Endodermal cell (in vitro differentiated cells): ENCODE data around the gene PDE4D. TPM values are rescaled to one million over a fixed set of nuclear protein-coding genes. Genes with fewer than 3 reads are reported as not detected.

Experiments used
- DNase-seq: peaks from one replicate; pipeline ENCODE4 v3.0.0-alpha.2; 2017
- H3K27ac ChIP-seq: 2 replicates; pipeline ENCODE4 v1.5.1; 2013; ENCODE audit warnings: mild to moderate bottlenecking, low read depth, low read length, moderate library complexity
- H3K27me3 ChIP-seq: 2 replicates; pipeline ENCODE4 v1.6.1; 2013; ENCODE audit warnings: mild to moderate bottlenecking, low read length, moderate library complexity; ENCODE audit not compliant: insufficient read depth, control insufficient read depth, poor library complexity, severe bottlenecking
- H3K36me3 ChIP-seq: 2 replicates; pipeline ENCODE4 v1.7.0; 2013; ENCODE audit warnings: mild to moderate bottlenecking, low read length, moderate library complexity; ENCODE audit not compliant: control insufficient read depth, insufficient read depth
- H3K4me1 ChIP-seq: one replicate; pipeline ENCODE4 v1.7.0; 2013; ENCODE audit warnings: low read length; ENCODE audit not compliant: control insufficient read depth, insufficient read depth
- H3K4me3 ChIP-seq: 2 replicates; pipeline ENCODE4 v1.5.1; 2013; ENCODE audit warnings: mild to moderate bottlenecking, low read length, moderate library complexity
- H3K9ac ChIP-seq: 2 replicates; pipeline ENCODE4 v1.6.1; 2013; ENCODE audit warnings: mild to moderate bottlenecking, low read length, moderate library complexity; ENCODE audit not compliant: poor library complexity, severe bottlenecking; ENCODE audit errors: extremely low read depth
- H3K9me3 ChIP-seq: 2 replicates; pipeline ENCODE4 v1.6.1; 2013; ENCODE audit warnings: mild to moderate bottlenecking, low read length, moderate library complexity; ENCODE audit not compliant: control insufficient read depth
- H3K27ac Mint-ChIP-seq: 2 replicates; pipeline ENCODE4 v1.8.0; 2020; ENCODE audit warnings: mixed read lengths
- H3K27me3 Mint-ChIP-seq: 2 replicates; pipeline ENCODE4 v1.8.0; 2021; ENCODE audit warnings: mild to moderate bottlenecking, mixed read lengths; ENCODE audit not compliant: insufficient read depth
- H3K36me3 Mint-ChIP-seq: 2 replicates; pipeline ENCODE4 v1.8.0; 2020; ENCODE audit warnings: low read depth, mixed read lengths
- H3K4me1 Mint-ChIP-seq: 2 replicates; pipeline ENCODE4 v1.8.0; 2020; ENCODE audit warnings: mixed read lengths
- H3K4me3 Mint-ChIP-seq: 2 replicates; pipeline ENCODE4 v1.8.0; 2020; ENCODE audit warnings: mild to moderate bottlenecking, moderate library complexity, mixed read lengths
- H3K9me3 Mint-ChIP-seq: 2 replicates; pipeline ENCODE4 v1.8.0; 2020; ENCODE audit warnings: mild to moderate bottlenecking, mixed read lengths
- WGBS, 2 experiments: methylation state at CpG; one replicate each; pipeline versions ENCODE4 v1.1.5 to v1.1.7; 2013; ENCODE audit warnings: missing lambda C conversion rate in 2 of 2, mixed read lengths in 1 of 2; ENCODE audit not compliant: insufficient coverage in 1 of 2, insufficient read length in 1 of 2; 5-methylcytosine and 5-hydroxymethylcytosine counted together
- total RNA-seq, 2 donors: library from RNA; stranded (reverse); fragmentation: NEBNext Ultra II Directional in 1 of 2; extraction: Animal tissue kit (Norgen Biotek cat#: 25700) in 1 of 2; gene quantifications; 2 replicates in 1 of 2; 3 replicates in 1 of 2; pipeline ENCODE4 v1.2.1, GENCODE V29; 2021
- TF ChIP-seq, protein P1 (sequence below): fragments of 200-600 bp; sonication (generic); conservative IDR thresholded peaks from 2 replicates; pipeline ENCODE4 v1.5.0; 2021; ENCODE audit warnings: antibody characterized with exemption, mild to moderate bottlenecking

The PDE4D gene
- total RNA-seq, 2 donors from 2014 or later = 9.2 to 11.4 TPM

DNA sequence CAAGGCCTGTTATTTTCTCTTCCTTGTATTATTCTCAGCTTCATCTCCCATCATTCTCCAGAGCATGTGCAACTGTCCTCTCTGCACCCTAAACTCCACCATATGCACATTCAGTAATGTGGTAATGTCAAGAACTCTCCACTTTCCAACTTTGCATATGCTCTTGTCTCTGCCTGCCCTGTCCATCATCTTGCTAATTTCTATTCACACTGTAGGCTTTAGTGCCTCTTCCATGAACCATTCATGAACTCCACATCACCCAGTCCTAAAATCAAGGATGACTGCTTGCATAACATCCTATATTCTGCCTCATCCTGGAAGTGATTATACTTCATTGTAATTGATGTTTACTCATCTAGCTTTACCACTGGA lies 354.8 kb downstream of the PDE4D start:
- H3K27ac Mint-ChIP-seq = no peak overlapping the region
- Histone ChIP-seq H3K9ac (no peak overlapping the region), H3K4me3 (no peak overlapping the region), H3K27ac (no peak overlapping the region), H3K36me3 (no peaks in the 10 kb centered on the region), H3K27me3 (no peaks in the 10 kb centered on the region), H3K9me3 (no peaks in the 10 kb centered on the region), H3K4me1 (peaks cover 3% of the 10 kb centered on the region)
- no peaks in the 10 kb centered on the region for H3K27me3 Mint-ChIP-seq
- H3K9me3 Mint-ChIP-seq = no peaks in the 10 kb centered on the region
- H3K36me3 Mint-ChIP-seq = no peaks in the 10 kb centered on the region
- DNase-seq = no peak
- TF ChIP-seq, protein P1, sequence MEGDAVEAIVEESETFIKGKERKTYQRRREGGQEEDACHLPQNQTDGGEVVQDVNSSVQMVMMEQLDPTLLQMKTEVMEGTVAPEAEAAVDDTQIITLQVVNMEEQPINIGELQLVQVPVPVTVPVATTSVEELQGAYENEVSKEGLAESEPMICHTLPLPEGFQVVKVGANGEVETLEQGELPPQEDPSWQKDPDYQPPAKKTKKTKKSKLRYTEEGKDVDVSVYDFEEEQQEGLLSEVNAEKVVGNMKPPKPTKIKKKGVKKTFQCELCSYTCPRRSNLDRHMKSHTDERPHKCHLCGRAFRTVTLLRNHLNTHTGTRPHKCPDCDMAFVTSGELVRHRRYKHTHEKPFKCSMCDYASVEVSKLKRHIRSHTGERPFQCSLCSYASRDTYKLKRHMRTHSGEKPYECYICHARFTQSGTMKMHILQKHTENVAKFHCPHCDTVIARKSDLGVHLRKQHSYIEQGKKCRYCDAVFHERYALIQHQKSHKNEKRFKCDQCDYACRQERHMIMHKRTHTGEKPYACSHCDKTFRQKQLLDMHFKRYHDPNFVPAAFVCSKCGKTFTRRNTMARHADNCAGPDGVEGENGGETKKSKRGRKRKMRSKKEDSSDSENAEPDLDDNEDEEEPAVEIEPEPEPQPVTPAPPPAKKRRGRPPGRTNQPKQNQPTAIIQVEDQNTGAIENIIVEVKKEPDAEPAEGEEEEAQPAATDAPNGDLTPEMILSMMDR = no peak
- H3K4me3 Mint-ChIP-seq = no peak overlapping the region
- peaks cover 15% of the 10 kb centered on the region for H3K4me1 Mint-ChIP-seq

DNA sequence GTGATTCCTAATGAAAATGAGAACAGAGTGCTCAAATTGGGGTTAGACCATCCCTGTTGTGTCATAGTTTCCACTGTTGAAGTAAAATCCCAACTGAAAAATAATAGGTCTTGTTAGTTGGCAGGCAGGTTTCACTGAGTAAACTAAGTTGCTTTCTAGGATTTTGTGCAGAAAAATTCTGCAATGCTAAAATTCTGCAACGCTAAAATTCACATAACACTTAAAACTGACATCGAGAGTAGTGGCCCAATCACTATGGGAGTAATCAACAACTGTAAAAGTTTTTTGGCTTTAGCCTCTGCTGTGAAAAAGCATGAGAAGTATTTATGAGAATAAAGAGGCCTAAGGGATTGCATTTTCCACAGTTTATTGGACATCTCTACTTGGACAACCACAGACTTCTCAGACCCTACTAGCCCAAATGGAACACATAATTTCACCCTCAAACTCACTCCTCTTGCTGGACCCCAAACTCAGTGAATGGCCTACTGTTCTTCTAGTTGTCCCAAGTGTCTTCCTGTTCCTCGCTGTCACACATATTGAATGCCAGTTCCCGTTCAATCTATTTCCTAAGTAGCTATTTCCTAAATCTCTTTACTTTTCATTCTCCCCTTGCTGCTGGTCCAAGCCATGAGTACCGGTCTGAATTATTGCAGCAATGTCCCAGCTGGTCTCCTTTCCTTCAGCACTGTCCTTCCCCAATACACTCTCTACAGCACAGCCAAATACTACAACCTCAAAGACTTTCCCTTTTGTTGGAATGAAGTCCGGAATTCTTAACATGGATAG lies 355.4 kb downstream of the PDE4D start:
- Histone ChIP-seq H3K4me3 (no peak overlapping the region), H3K27ac (no peak overlapping the region)
- H3K4me3 Mint-ChIP-seq = no peak overlapping the region

DNA sequence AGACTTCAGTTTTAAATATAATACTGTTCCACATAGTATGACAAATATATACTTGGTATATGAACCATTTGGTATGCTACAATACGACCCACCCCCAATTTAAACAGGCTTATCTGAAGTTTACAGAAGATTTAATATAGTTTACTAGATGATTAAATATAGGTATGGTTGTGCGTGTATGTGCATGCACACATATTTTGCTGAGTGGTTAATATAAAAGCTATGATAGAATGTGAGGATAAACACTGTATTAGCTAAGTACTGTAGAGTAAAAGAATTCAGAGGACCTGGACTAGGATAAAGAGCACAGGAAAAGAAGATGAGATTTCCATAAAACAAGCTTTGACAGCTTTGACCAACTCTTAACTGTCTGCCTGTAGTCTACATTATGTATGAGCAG lies 356.7 kb downstream of the PDE4D start:
- Mint-ChIP-seq H3K27me3 (no peaks in the 10 kb centered on the region), H3K36me3 (no peaks in the 10 kb centered on the region), H3K4me1 (peaks cover 8% of the 10 kb centered on the region), H3K4me3 (no peak overlapping the region), H3K9me3 (no peaks in the 10 kb centered on the region), H3K27ac (no peak overlapping the region)
- DNase-seq = no peak
- no peak overlapping the region for H3K27ac ChIP-seq
- H3K36me3 ChIP-seq = no peaks in the 10 kb centered on the region
- H3K9ac ChIP-seq = no peak overlapping the region
- H3K27me3 ChIP-seq = no peaks in the 10 kb centered on the region
- no peaks in the 10 kb centered on the region for H3K9me3 ChIP-seq
- TF ChIP-seq, protein P1 = no peak
- 91 to 93% methylated on average over 1 of the region's 2 CpGs for WGBS, 2 experiments
- no peak overlapping the region for H3K4me3 ChIP-seq
- H3K4me1 ChIP-seq = no peaks in the 10 kb centered on the region

More for the DNA sequence above, 355.4 kb downstream of the PDE4D start:
- Mint-ChIP-seq H3K27ac (no peak overlapping the region), H3K27me3 (no peaks in the 10 kb centered on the region), H3K9me3 (no peaks in the 10 kb centered on the region), H3K36me3 (no peaks in the 10 kb centered on the region), H3K4me1 (peaks cover 13% of the 10 kb centered on the region)
- TF ChIP-seq, protein P1 = no peak
- no peak for DNase-seq
- Histone ChIP-seq H3K36me3 (no peaks in the 10 kb centered on the region), H3K9ac (no peak overlapping the region), H3K9me3 (no peaks in the 10 kb centered on the region), H3K4me1 (no peaks in the 10 kb centered on the region), H3K27me3 (no peaks in the 10 kb centered on the region)
- 94 to 97% methylated on average over 3 to 6 of the region's 6 CpGs for WGBS, 2 experiments
